ENCODE measurements around the gene IMMP2L. TPM values are rescaled to one million over a fixed set of nuclear protein-coding genes. Genes with fewer than 3 reads are reported as not detected.

The IMMP2L gene
- total and polyA plus RNA-seq, 2 of the 13 experiments (the other 11 are each of a cell fraction or from before 2014, with no cell fraction given): 7.8 to 16.9 TPM

GRCh38 chr7:111433426-111433825 is 128.9 kb downstream of the IMMP2L start:
- no peak overlapping the region for H3K4me3 ChIP-seq (replicated peaks in 1 of 3; ENCODE audit: insufficient read depth in 1 of 3, low read depth in 2 of 3, low read length in 3 of 3)
- ATAC-seq (no peak), FAIRE-seq (no peak), DNase-seq (ENCODE audit: low spot score) (no peak)
- ChIA-PET POLR2A (no interaction called here), CTCF (ENCODE audit: low intra/inter-chr PET ratio, low total read pairs) (no interaction called here)
- no peaks in the 10 kb centered on the region for H3K79me2 ChIP-seq (ENCODE audit: insufficient read depth, low read length)
- no peak overlapping the region for H3K27ac ChIP-seq (ENCODE audit: extremely low read length, insufficient read depth, low read length)
- H2AFZ ChIP-seq (ENCODE audit: low read length): no peak overlapping the region
- intact Hi-C loops (cut with micrococcal nuclease; ENCODE audit: unreplicated experiment): no loop called here
- no peaks in the 10 kb centered on the region for H3K36me3 ChIP-seq (replicated peaks in 1 of 2; ENCODE audit: control insufficient read depth in 1 of 2, insufficient read depth in 2 of 2, low read length in 2 of 2)
- no peak overlapping the region for H3K9ac ChIP-seq (ENCODE audit: insufficient read depth, low read depth, low read length)
- no TSS peak for BruUV-seq (replicated peaks)
- in situ Hi-C loops (cut with HindIII; ENCODE audit: extremely low pct_ligation_motif_present, low pct_unique_long_range_greater_than_20kb): no loop called here
- no peaks in the 10 kb centered on the region for H3K4me1 ChIP-seq (ENCODE audit: insufficient read depth, low read length)
- WGBS (ENCODE audit: low lambda C conversion rate): 63% methylated on average over 2 of the region's 2 CpGs
- no peak overlapping the region for H3K4me2 ChIP-seq (ENCODE audit: low read depth, low read length)
- H4K20me1 ChIP-seq (ENCODE audit: insufficient read depth, low read length): no peaks in the 10 kb centered on the region
- H3K27me3 ChIP-seq (ENCODE audit: control insufficient read depth in 1 of 2, insufficient read depth in 2 of 2, low read length in 2 of 2): no peaks in the 10 kb centered on the region
- H3K9me3 ChIP-seq (ENCODE audit: low read length): peaks cover 5% of the 10 kb centered on the region; the same call in 1 of the 2 replicates
- TF ChIP-seq TERF1 (CRISPR knock-in tag; IDR thresholded peaks at IDR 0.05) (no peak), RAD21 (CRISPR knock-in tag; IDR thresholded peaks at IDR 0.05) (no peak), ZNF784 (CRISPR knock-in tag; IDR thresholded peaks at IDR 0.05; ENCODE audit: borderline replicate concordance) (no peak), SP5 (CRISPR knock-in tag; IDR thresholded peaks at IDR 0.05; ENCODE audit: borderline replicate concordance, low read depth) (no peak), ZNF121 (CRISPR knock-in tag; IDR thresholded peaks at IDR 0.05) (no peak), TFAP4 (IDR thresholded peaks at IDR 0.05; ENCODE audit: borderline replicate concordance, low read depth) (no peak), ZNF652 (CRISPR knock-in tag; IDR thresholded peaks at IDR 0.05; ENCODE audit: borderline replicate concordance, low read depth) (no peak), AFF4 (CRISPR knock-in tag; IDR thresholded peaks at IDR 0.05) (no peak), BRF2 (CRISPR knock-in tag; IDR thresholded peaks at IDR 0.05) (no peak), NR2C2 (CRISPR knock-in tag; IDR thresholded peaks at IDR 0.05; ENCODE audit: borderline replicate concordance) (no peak), ZNF574 (CRISPR knock-in tag; IDR thresholded peaks at IDR 0.05) (no peak)

Data from HepG2 (cell line).